Common myeloid progenitor, CD34-positive (primary cell): ENCODE measurements around the gene ASCC1.

Source experiments
- CTCF ChIA-PET: fragments of 350-600 bp; sonication (Branson Sonifier 250); formaldehyde crosslinking; loops from one replicate; lab custom pipeline; 2021; ENCODE audit warnings: antibody characterized with exemption; lab: Charles Lee
- POLR2A ChIA-PET: fragments of 350-600 bp; sonication (Branson Sonifier 250); formaldehyde crosslinking; loops from one replicate; lab custom pipeline; 2021; ENCODE audit warnings: antibody characterized with exemption; lab: Charles Lee
- DNase-seq, 3 donors: peaks; one replicate each; pipeline versions ENCODE4 v3.0.0 to v3.0.0-alpha.2; 2013
- H3K27ac ChIP-seq, 2 experiments: 1 replicate in 1 of 2; 2 replicates in 1 of 2; pipeline ENCODE4 v1.7.0; 2013; ENCODE audit warnings: inconsistent platforms in 2 of 2, low read length in 2 of 2, mild to moderate bottlenecking in 2 of 2, low read depth in 1 of 2, moderate library complexity in 1 of 2; ENCODE audit not compliant: severe bottlenecking in 2 of 2, insufficient read depth in 1 of 2, poor library complexity in 1 of 2
- H3K27me3 ChIP-seq, 5 experiments: replicated peaks in 2 of 5; 1 replicate in 3 of 5; 2 replicates in 2 of 5; pipeline versions ENCODE4 v1.6.1 to v1.7.0; 2013; ENCODE audit warnings: low read length in 4 of 5, mild to moderate bottlenecking in 2 of 5, moderate library complexity in 2 of 5, inconsistent platforms in 1 of 5; ENCODE audit not compliant: insufficient read depth in 5 of 5, control insufficient read depth in 4 of 5
- H3K36me3 ChIP-seq, 4 experiments: 1 replicate in 2 of 4; 2 replicates in 2 of 4; pipeline versions ENCODE4 v1.6.1 to v1.7.0; 2013; ENCODE audit warnings: low read length in 3 of 4, control low read depth in 1 of 4, mild to moderate bottlenecking in 1 of 4; ENCODE audit not compliant: control insufficient read depth in 4 of 4, insufficient read depth in 4 of 4
- H3K4me1 ChIP-seq, 4 experiments: 1 replicate in 3 of 4; 2 replicates in 1 of 4; pipeline versions ENCODE4 v1.6.1 to v1.7.1; 2013; ENCODE audit warnings: low read length in 3 of 4, mild to moderate bottlenecking in 3 of 4, control low read depth in 1 of 4, inconsistent platforms in 1 of 4, moderate library complexity in 1 of 4; ENCODE audit not compliant: control insufficient read depth in 4 of 4, insufficient read depth in 4 of 4; ENCODE audit errors: control extremely low read depth in 1 of 4
- H3K4me3 ChIP-seq, 7 experiments: 1 replicate in 4 of 7; 2 replicates in 3 of 7; pipeline versions ENCODE4 v1.5.1 to v1.7.0; 2013; ENCODE audit warnings: mild to moderate bottlenecking in 7 of 7, low read length in 6 of 7, moderate library complexity in 6 of 7, inconsistent platforms in 2 of 7, low read depth in 2 of 7, control low read depth in 1 of 7; ENCODE audit not compliant: insufficient read depth in 4 of 7, control insufficient read depth in 1 of 7; ENCODE audit errors: extremely low read depth in 1 of 7
- H3K9me3 ChIP-seq, 5 experiments: 1 replicate in 4 of 5; 2 replicates in 1 of 5; pipeline versions ENCODE4 v1.6.1 to v1.7.1; 2013; ENCODE audit warnings: low read length in 4 of 5, mild to moderate bottlenecking in 2 of 5, inconsistent platforms in 1 of 5, low read depth in 1 of 5, moderate library complexity in 1 of 5; ENCODE audit not compliant: control insufficient read depth in 4 of 5, insufficient read depth in 2 of 5; ENCODE audit errors: control extremely low read depth in 1 of 5
- WGBS: methylation state at CpG from one replicate; pipeline ENCODE4 v1.1.5; 2013; ENCODE audit not compliant: insufficient coverage; 5-methylcytosine and 5-hydroxymethylcytosine counted together

Gene ASCC1

DNA sequence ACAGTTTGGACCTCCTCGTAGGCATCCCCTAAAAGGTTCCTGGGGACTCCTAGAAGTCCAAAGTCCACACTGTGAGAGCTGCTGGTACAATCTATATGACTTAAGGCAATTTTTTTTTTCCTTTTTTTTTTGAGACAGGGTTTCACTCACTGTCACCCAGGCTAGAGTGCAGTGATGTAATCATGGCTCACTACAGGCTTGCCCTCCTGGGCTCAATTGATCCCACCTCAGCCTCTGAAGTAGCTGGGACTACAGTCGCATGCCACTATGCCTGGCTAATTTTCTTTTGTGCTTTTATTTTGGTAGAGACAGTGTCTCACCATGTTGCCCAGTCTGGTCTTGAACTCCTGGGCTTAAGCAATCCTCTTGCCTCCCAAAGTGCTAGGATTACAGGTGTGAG lies 123.1 kb downstream of the ASCC1 start:
- Histone ChIP-seq H3K27me3 (peaks cover 0 to 16% (median 4%) of the 10 kb centered on the region in 5 experiments), H3K27ac (no peak overlapping the region), H3K4me3 (no peak overlapping the region), H3K36me3 (peaks cover 5 to 14% (median 9%) of the 10 kb centered on the region in 4 experiments), H3K9me3 (no peaks in the 10 kb centered on the region), H3K4me1 (peaks cover 0 to 15% (median 10%) of the 10 kb centered on the region in 4 experiments)
- WGBS, result 95% methylated on average over 2 of the region's 2 CpGs
- no peak for DNase-seq
- CTCF ChIA-PET, result interaction anchor here (1.0 kb wide), 1 partner anchor 244 kb away, joined by 4 read pairs; no protein-coding TSS in a partner anchor
- POLR2A ChIA-PET, result no interaction called here

DNA sequence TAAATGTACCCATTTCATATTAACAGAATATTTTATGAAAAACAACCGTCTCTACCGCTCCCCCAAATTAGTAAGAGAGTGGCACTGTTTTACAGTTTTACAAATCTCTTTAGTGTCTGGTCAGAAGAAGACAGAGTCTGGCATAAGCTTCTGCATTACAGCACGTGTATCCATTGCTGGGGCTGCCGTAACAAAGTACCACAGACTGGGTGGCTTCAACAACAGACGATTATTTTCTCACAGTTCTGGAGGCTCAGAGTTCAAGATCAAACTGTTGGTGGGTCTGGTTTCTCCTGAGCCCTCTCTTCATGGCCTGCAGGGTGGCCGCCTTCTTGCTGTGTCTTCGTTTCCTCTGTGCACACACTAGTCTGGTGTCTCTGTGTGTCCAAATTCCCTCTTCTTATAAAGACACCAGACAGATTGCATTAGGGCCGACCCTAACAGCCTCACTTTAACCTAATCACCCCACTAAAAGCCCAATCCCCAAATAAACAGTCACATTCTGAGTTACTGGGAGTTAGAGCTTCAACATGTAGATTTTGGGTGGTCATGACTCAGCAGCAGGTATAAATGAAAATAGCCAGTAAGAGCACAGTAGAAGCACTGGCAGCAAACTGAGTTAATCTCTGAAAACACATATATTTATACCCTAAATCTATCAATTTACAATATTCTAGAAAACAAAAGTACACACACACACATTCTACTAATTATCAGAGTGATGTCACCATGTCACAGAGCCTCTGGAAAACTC lies 123.7 kb downstream of the ASCC1 start:
- peaks cover 0 to 22% (median 6%) of the 10 kb centered on the region in 5 experiments for H3K27me3 ChIP-seq
- H3K27ac ChIP-seq, result no peak overlapping the region
- ChIA-PET CTCF (no interaction called here), POLR2A (no interaction called here)
- H3K36me3 ChIP-seq, result peaks cover 5 to 14% (median 9%) of the 10 kb centered on the region in 4 experiments
- peaks cover 0 to 20% (median 17%) of the 10 kb centered on the region in 4 experiments for H3K4me1 ChIP-seq
- WGBS, result 94% methylated on average over 5 of the region's 8 CpGs
- no peak overlapping the region for H3K4me3 ChIP-seq
- no peak for DNase-seq
- no peaks in the 10 kb centered on the region for H3K9me3 ChIP-seq

DNA sequence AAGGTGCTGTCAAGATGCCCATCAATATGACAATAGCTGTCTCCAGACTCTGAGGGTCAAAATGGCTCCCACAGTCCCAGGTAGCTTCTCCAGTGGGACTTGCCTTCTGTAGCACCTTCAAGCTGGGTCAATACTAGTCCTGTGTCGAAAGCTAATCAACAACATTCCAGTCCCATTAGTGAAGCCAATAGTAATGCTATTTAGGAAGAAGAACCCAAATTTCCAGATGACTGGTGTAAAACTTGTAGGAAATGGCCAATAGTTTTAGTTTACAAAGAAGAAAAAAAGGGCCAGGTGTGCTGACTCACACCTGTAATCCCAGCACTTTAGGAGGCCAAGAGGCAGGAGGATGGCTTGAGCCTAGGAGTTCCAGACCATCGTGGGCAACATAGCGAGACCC lies 125.8 kb downstream of the ASCC1 start:
- H3K4me3 ChIP-seq, result no peak overlapping the region
- H3K4me1 ChIP-seq, result peaks cover 0 to 37% (median 32%) of the 10 kb centered on the region in 4 experiments
- peaks cover 0 to 3% (median 0%) of the 10 kb centered on the region in 4 experiments for H3K36me3 ChIP-seq
- CTCF ChIA-PET, result interaction anchor here (1.0 to 1.5 kb wide), 3 partner anchors 20 to 42 kb away, joined by 3 to 5 read pairs (median 4); no protein-coding TSS in a partner anchor
- WGBS, result no CpG with 5 or more reads among the region's 3 CpGs
- POLR2A ChIA-PET, result interaction anchor here (0.7 kb wide), 2 partner anchors 12 to 141 kb away, joined by 4 to 5 read pairs; no protein-coding TSS in a partner anchor
- H3K9me3 ChIP-seq, result no peaks in the 10 kb centered on the region
- no peak overlapping the region for H3K27ac ChIP-seq
- no peak for DNase-seq
- H3K27me3 ChIP-seq, result peaks cover 0 to 34% (median 8%) of the 10 kb centered on the region in 5 experiments

DNA sequence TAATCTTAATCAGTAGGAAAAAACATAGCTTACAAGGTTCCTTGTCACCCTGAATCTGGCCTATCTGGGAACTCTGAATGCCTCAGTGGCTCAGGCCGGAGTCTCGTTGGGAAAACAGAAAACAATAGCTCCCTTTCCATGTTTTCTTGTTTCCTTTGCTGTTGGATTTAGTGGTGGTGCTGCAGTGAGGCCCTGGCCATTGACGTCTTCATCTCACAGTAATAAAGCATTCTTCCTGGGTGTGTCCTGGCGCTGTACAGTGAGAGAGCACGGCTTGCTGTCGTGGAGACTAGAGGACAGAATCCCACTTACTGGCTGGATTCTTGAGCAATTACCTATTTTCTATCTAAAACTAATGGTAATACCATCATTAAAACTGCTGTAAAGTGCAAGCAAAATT lies 126.5 kb downstream of the ASCC1 start:
- Histone ChIP-seq H3K4me3 (no peak overlapping the region), H3K9me3 (no peaks in the 10 kb centered on the region), H3K36me3 (peaks cover 0 to 3% (median 0%) of the 10 kb centered on the region in 4 experiments), H3K4me1 (peaks cover 0 to 37% (median 32%) of the 10 kb centered on the region in 4 experiments), H3K27ac (no peak overlapping the region), H3K27me3 (peaks cover 0 to 34% (median 8%) of the 10 kb centered on the region in 5 experiments)
- 100% methylated on average over 5 of the region's 6 CpGs for WGBS
- no peak for DNase-seq
- ChIA-PET POLR2A (no interaction called here), CTCF (interaction anchor here (0.9 to 1.2 kb wide), 5 partner anchors 10 to 41 kb away, joined by 3 to 4 read pairs (median 3); no protein-coding TSS in a partner anchor)

DNA sequence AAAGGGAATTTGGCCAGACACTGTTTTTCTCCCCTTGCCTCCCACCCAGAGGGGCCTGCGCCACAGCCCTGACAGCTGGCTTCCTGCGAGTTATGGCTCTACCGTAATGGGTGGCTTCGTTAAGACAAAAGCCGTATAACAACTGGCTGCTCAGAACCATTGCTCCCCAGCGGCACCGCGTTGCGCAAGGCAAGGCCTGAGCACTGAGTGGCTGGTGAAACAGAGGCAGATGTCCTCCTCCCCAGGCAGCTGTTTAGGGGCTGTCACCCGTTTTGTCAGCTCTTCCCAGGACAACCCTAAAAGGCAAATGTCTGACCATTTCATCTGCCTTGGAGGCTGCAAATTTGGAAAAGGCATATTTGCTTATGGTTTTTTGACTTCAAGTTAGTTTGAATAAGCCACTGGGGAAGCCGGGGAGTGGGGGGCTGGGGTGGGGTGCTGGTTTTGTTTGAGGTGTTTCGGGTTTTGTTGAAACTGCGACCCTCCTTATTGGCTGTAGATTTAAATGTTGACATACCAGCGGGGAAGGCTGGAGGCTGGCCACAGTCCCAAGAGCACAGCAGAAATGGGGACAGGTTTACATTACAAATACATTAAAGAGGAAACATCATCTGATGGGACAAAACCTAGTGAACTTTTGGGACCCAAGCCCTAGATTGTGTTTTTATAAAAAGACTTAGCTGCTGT lies 127.0 kb downstream of the ASCC1 start:
- Histone ChIP-seq H3K27me3 (peaks cover 0 to 34% (median 8%) of the 10 kb centered on the region in 5 experiments), H3K4me3 (peak overlapping the region in 6 of 7 experiments; percentile 5 to 78 (median 68)), H3K9me3 (no peaks in the 10 kb centered on the region), H3K4me1 (peaks cover 0 to 37% (median 32%) of the 10 kb centered on the region in 4 experiments), H3K27ac (no peak overlapping the region), H3K36me3 (peaks cover 0 to 3% (median 0%) of the 10 kb centered on the region in 4 experiments)
- peak in 2 of 3 donors; percentile 49 to 62 for DNase-seq
- CTCF ChIA-PET, result interaction anchor here (0.9 to 1.2 kb wide), 5 partner anchors 10 to 46 kb away, joined by 3 to 4 read pairs (median 3); no protein-coding TSS in a partner anchor
- POLR2A ChIA-PET, result interaction anchor here (0.6 kb wide), 1 partner anchor 46 kb away, joined by 3 read pairs; no protein-coding TSS in a partner anchor
- 27% methylated on average over 12 of the region's 14 CpGs for WGBS

DNA sequence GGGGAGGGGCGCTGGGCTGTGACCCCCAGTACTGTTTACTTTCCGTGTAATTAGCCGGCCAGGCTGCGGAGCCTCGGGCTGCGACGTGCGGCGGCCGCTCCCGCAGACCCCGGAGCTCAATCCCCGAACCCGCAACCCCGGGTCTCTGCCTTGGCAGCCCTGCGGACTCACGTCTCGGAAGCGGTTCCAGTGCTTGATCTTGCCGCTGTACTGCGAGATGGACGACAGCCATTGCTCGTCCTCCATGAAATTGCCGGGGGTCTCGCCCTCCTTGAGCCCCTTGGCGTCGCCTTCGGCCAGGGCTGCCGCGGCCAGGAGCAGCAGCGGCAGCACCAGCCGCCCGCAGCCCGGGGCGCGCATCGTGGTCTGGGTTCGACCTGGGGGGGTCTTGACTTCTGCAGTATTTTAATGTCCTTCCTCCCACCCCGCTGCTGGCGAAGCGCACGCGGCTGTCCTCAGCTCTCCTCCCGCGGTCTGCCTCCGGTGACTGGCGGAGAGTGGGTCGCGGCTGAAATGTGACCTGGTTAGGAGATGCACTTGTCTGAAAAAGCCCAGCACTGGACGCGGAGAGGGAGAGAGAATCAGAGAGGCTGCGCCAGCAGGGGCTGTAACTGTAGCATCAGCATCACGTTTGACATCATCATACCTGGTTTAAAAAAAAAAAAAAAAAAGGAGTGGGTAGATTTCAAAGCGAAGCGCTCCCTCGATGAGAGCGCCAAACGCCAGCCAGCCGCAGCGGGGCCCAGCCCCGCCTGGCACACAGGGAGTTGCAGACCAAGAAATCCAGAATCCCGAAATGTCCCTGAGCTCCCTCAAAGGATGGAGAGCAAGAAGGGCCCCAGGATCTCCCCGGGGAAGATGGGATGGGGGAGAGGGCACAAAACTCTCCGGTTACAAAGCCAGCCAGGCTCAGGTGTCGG lies 127.8 kb downstream of the ASCC1 start, which contains the start of gene SPOCK2:
SPOCK2 (minus strand) TSS at position 583 of the 920 bp plus-strand sequence; CDS start at position 360, 223 bp downstream.
- WGBS, result 2% methylated on average over 56 of the region's 65 CpGs
- peaks cover 0 to 3% (median 0%) of the 10 kb centered on the region in 4 experiments for H3K36me3 ChIP-seq
- H3K27me3 ChIP-seq, result peaks cover 0 to 34% (median 8%) of the 10 kb centered on the region in 5 experiments
- no peaks in the 10 kb centered on the region for H3K9me3 ChIP-seq
- ChIA-PET POLR2A (interaction anchor here (0.6 kb wide), 1 partner anchor 45 kb away, joined by 3 read pairs; no protein-coding TSS in a partner anchor), CTCF (interaction anchor here (0.7 to 1.3 kb wide), 3 partner anchors 25 to 941 kb away, joined by 3 to 5 read pairs (median 3); no protein-coding TSS in a partner anchor)
- no peak within 1 kb of the TSS for H3K27ac ChIP-seq
- H3K4me1 ChIP-seq, result peaks cover 0 to 37% (median 32%) of the 10 kb centered on the region in 4 experiments
- H3K4me3 ChIP-seq, result peak within 1 kb of the TSS; percentile 25 to 78 (median 66)
- DNase-seq, result peak in 1 of 3 donors; percentile 54
